SK-N-SH (cell line): ENCODE data around the gene UNC93B1. TPM values are rescaled to one million over a fixed set of nuclear protein-coding genes. Genes with fewer than 3 reads are reported as not detected.
A peak's percentile ranks its signal among the peaks of the same experiment; 100 is the strongest.

Source experiments
- CTCF ChIA-PET: fragments of 300-600, 350-600 bp; formaldehyde crosslinking; extraction: SDS; loops from one replicate; lab custom pipeline; 2021; lab: Yijun Ruan, JAX
- POLR2A ChIA-PET: fragments of 350-600 bp; sonication (Branson Sonifier 250); formaldehyde crosslinking; extraction: SDS; loops from one replicate; lab custom pipeline; 2020; ENCODE audit warnings: antibody characterized with exemption, inconsistent platforms; lab: Yijun Ruan, JAX
- DNase-seq: peaks from one replicate; pipeline ENCODE4 v3.0.0; 2012
- H2AFZ ChIP-seq: fragments of 200-600 bp; sonication (generic); 2 replicates; pipeline ENCODE4 v1.8.1; 2016; ENCODE audit warnings: antibody characterized with exemption, mild to moderate bottlenecking, low read depth
- H3F3A ChIP-seq: fragments of 200-600 bp; sonication (generic); replicated peaks from 2 replicates; pipeline ENCODE3; 2016; ENCODE audit warnings: antibody characterized with exemption, mild to moderate bottlenecking; ENCODE audit not compliant: insufficient read depth
- H3K27ac ChIP-seq, 2 experiments: fragments of 200-500 bp in 1 of 2; fragments of 200-600 bp in 1 of 2; sonication (Bioruptor generic) in 1 of 2; sonication (generic), shearing (Covaris generic) in 1 of 2; 2 replicates each; pipeline versions ENCODE4 v1.5.1 to v1.6.1; 2014 to 2016; ENCODE audit warnings: low read depth in 2 of 2, inconsistent platforms in 1 of 2, low read length in 1 of 2, mild to moderate bottlenecking in 1 of 2, mixed read lengths in 1 of 2
- H3K27me3 ChIP-seq: fragments of 200-600 bp; sonication (generic), shearing (Covaris generic); 2 replicates; pipeline ENCODE4 v1.6.1; 2016; ENCODE audit warnings: mixed run types; ENCODE audit not compliant: insufficient read depth
- H3K36me3 ChIP-seq, 2 experiments: fragments of 200-500 bp in 1 of 2; fragments of 200-600 bp in 1 of 2; sonication (Bioruptor generic) in 1 of 2; sonication (generic) in 1 of 2; replicated peaks in 1 of 2; 2 replicates each; pipeline versions ENCODE3 to v1.5.1; 2014 to 2016; ENCODE audit warnings: low read length in 1 of 2, mild to moderate bottlenecking in 1 of 2; ENCODE audit not compliant: insufficient read depth in 2 of 2, control insufficient read depth in 1 of 2
- H3K4me1 ChIP-seq, 2 experiments: fragments of 200-500 bp in 1 of 2; fragments of 200-600 bp in 1 of 2; sonication (Bioruptor generic) in 1 of 2; sonication (generic), shearing (Covaris generic) in 1 of 2; 2 replicates each; pipeline versions ENCODE4 v1.5.1 to v1.6.1; 2014 to 2016; ENCODE audit warnings: low read depth in 1 of 2, low read length in 1 of 2, mixed run types in 1 of 2; ENCODE audit not compliant: insufficient read depth in 2 of 2, control insufficient read depth in 1 of 2
- H3K4me2 ChIP-seq: fragments of 200-600 bp; sonication (generic), shearing (Covaris generic); 2 replicates; pipeline ENCODE4 v1.6.1; 2017; ENCODE audit warnings: mixed run types
- H3K4me3 ChIP-seq, 2 experiments: fragments of 200-500 bp in 1 of 2; fragments of 200-600 bp in 1 of 2; sonication (Bioruptor generic) in 1 of 2; sonication (generic), shearing (Covaris generic) in 1 of 2; 2 replicates each; pipeline versions ENCODE4 v1.5.1 to v1.8.1; 2014 to 2016; ENCODE audit warnings: low read depth in 2 of 2, inconsistent platforms in 1 of 2, low read length in 1 of 2, mild to moderate bottlenecking in 1 of 2, mixed read lengths in 1 of 2, moderate library complexity in 1 of 2
- H3K79me2 ChIP-seq: fragments of 200-600 bp; sonication (generic); 2 replicates; pipeline ENCODE4 v1.8.1; 2017; ENCODE audit warnings: mild to moderate bottlenecking; ENCODE audit not compliant: insufficient read depth
- H3K9ac ChIP-seq: fragments of 200-600 bp; sonication (generic); 2 replicates; pipeline ENCODE4 v1.6.1; 2017; ENCODE audit warnings: mixed run types
- H3K9me2 ChIP-seq: fragments of 200-600 bp; sonication (generic); 2 replicates; pipeline ENCODE4 v1.6.1; 2017; ENCODE audit warnings: mixed run types
- H3K9me3 ChIP-seq: fragments of 200-600 bp; sonication (generic); 2 replicates; pipeline ENCODE4 v1.6.1; 2017; ENCODE audit warnings: mixed run types, mild to moderate bottlenecking, moderate library complexity
- H4K20me1 ChIP-seq: fragments of 200-600 bp; sonication (generic); 2 replicates; pipeline ENCODE4 v1.6.1; 2017; ENCODE audit warnings: mild to moderate bottlenecking, mixed run types; ENCODE audit not compliant: insufficient read depth
- ELF1 ChIP-seq: IDR thresholded peaks from 2 replicates; pipeline ENCODE4 v1.4.0; 2012
- EP300 ChIP-seq, 2 experiments: IDR thresholded peaks; 2 replicates each; pipeline versions ENCODE4 v1.4.0 to v1.6.1; 2012; ENCODE audit warnings: borderline replicate concordance in 1 of 2, low read depth in 1 of 2, low read length in 1 of 2
- FOSL2 ChIP-seq: IDR thresholded peaks from 2 replicates; pipeline ENCODE4 v1.4.0; 2012; ENCODE audit warnings: low read depth, mild to moderate bottlenecking, moderate library complexity, borderline replicate concordance
- FOXJ3 ChIP-seq: sonication (generic); formaldehyde crosslinking; IDR thresholded peaks from 2 replicates; pipeline ENCODE4 v1.5.1; 2020; ENCODE audit warnings: mild to moderate bottlenecking, missing genetic modification reagents
- GABPA ChIP-seq: IDR thresholded peaks from 2 replicates; pipeline ENCODE4 v1.4.0; 2012; ENCODE audit warnings: low read depth, mild to moderate bottlenecking
- NFIC ChIP-seq: IDR thresholded peaks from 2 replicates; pipeline ENCODE4 v1.4.0; 2012; ENCODE audit warnings: borderline replicate concordance
- POLR2AphosphoS5 ChIP-seq: IDR thresholded peaks from 2 replicates; pipeline ENCODE4 v1.6.1; 2012; ENCODE audit warnings: low read depth, low read length
- RCOR1 ChIP-seq: fragments of 150-350 bp; IDR thresholded peaks from 2 replicates; pipeline ENCODE4 v1.6.1; 2017; ENCODE audit warnings: antibody characterized with exemption, low read length
- SMC3 ChIP-seq: IDR thresholded peaks from 2 replicates; pipeline ENCODE4 v1.6.1; 2012; ENCODE audit warnings: low read depth, low read length, improper control_type of control experiment
- YY1 ChIP-seq: IDR thresholded peaks from 2 replicates; pipeline ENCODE4 v1.4.0; 2012; ENCODE audit warnings: low read depth, mild to moderate bottlenecking
- WGBS: methylation state at CpG from one replicate; pipeline ENCODE4 v1.1.6; 2017; ENCODE audit warnings: low lambda C conversion rate; 5-methylcytosine and 5-hydroxymethylcytosine counted together
- polyA plus RNA-seq, 3 experiments: library from polyadenylated mRNA; depleted of rRNA; stranded (reverse); fragments of >200 nt; gene quantifications; 2 replicates each; pipeline ENCODE4 v1.2.3, GENCODE V29; 2012
- TF ChIP-seq, protein P1 (sequence below): IDR thresholded peaks from 2 replicates; pipeline ENCODE4 v1.4.0; 2012; ENCODE audit warnings: low read depth, borderline replicate concordance
- TF ChIP-seq, protein P2 (sequence below): fragments of 150-350 bp; IDR thresholded peaks from 2 replicates; pipeline ENCODE4 v1.6.1; 2017; ENCODE audit warnings: antibody characterized with exemption, low read length, low read depth, borderline replicate concordance
- TF ChIP-seq, protein P3 (sequence below): fragments of 200-600 bp; sonication (generic); IDR thresholded peaks from 2 replicates; pipeline ENCODE4 v1.6.1; 2017; ENCODE audit warnings: antibody characterized with exemption, mild to moderate bottlenecking, moderate library complexity

The UNC93B1 gene
- polyA plus RNA-seq, 1 of the 3 experiments (the other 2 are of a cell fraction): 28.9 TPM

DNA sequence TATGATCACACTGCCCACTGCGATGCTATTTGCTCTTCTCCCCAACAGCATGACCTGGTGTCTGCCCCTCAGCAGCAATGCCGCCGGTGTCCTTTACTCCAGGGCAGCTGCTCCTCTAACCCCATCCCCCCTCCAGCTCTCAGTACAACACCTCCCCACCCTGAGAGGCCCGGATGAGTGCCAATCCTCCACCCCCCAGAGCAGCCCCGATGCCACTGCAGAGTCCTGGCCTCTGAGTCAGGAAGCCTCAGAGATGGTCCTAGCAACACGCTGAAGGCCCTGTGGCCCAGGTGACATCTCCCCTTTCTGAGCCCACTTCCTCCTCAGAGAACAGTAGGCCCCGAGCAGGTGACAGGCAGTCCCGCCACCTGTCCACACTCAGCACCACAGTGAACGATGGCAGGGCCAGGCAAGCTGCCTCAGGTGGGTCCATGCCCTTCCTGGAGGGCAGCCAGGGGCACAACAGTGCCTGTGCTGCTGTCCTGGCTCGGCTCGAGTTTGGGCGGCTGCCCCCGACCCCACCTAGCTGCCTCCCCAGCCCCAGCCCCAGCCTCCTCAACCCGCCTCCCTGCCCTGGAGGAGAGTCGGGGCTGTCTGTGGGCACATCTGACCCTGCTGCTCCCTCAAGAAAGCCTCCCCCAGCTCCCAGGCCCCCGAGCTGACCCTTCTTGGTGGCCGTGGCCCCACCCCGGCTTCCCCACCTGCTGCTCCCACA, 22.7 kb upstream of the UNC93B1 start:
- Histone ChIP-seq H3K36me3 (no peaks in the 10 kb centered on the region), H3K4me3 (no peak overlapping the region), H2AFZ (no peak overlapping the region), H3K9me2 (no peaks in the 10 kb centered on the region), H3K4me2 (peak overlapping the region; percentile 45; the same call in 1 of the 2 replicates), H3K4me1 (peaks cover 22 to 33% of the 10 kb centered on the region in 2 experiments; a peak in 3 of 4 replicates), H3K9ac (peak overlapping the region; percentile 62; the same call in 1 of the 2 replicates), H3K79me2 (peaks cover 26% of the 10 kb centered on the region), H4K20me1 (no peaks in the 10 kb centered on the region), H3F3A (peaks cover 27% of the 10 kb centered on the region), H3K27ac (peak overlapping the region in 1 of 2 experiments; percentile 99; a peak in 2 of 4 replicates), H3K9me3 (no peaks in the 10 kb centered on the region), H3K27me3 (no peaks in the 10 kb centered on the region)
- TF ChIP-seq EP300 (IDR thresholded peaks at IDR 0.05; ENCODE audit: borderline replicate concordance in 1 of 2, low read depth in 1 of 2, low read length in 1 of 2): no peak
- TF ChIP-seq, protein P1, sequence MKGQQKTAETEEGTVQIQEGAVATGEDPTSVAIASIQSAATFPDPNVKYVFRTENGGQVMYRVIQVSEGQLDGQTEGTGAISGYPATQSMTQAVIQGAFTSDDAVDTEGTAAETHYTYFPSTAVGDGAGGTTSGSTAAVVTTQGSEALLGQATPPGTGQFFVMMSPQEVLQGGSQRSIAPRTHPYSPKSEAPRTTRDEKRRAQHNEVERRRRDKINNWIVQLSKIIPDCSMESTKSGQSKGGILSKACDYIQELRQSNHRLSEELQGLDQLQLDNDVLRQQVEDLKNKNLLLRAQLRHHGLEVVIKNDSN: no peak
- TF ChIP-seq RCOR1: no peak
- no peak for TF ChIP-seq POLR2AphosphoS5
- TF ChIP-seq, protein P2, sequence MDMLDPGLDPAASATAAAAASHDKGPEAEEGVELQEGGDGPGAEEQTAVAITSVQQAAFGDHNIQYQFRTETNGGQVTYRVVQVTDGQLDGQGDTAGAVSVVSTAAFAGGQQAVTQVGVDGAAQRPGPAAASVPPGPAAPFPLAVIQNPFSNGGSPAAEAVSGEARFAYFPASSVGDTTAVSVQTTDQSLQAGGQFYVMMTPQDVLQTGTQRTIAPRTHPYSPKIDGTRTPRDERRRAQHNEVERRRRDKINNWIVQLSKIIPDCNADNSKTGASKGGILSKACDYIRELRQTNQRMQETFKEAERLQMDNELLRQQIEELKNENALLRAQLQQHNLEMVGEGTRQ: no peak
- ChIA-PET POLR2A (no interaction called here), CTCF (no interaction called here)
- no peak for DNase-seq
- WGBS: 77% methylated on average over 7 of the region's 18 CpGs

DNA sequence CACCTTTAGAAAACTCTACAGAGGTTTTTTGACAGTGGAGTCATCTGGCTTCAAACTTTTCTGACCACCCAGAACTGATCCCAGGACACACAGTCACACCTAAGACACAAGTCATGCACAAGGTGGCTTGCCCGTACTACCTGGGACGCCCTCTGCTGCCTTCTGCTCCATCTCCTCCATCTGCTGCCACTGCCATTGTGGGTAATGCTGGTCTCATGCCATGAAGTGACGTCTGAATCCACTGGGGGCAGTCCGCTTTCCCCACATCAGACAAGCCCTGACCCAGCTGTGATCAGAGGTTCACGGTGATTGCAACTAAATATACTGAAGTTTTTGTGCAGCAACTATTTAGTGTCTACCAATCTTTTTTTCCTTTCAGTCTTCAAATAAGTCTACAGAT, 21.1 kb upstream of the UNC93B1 start:
- TF ChIP-seq, protein P3, sequence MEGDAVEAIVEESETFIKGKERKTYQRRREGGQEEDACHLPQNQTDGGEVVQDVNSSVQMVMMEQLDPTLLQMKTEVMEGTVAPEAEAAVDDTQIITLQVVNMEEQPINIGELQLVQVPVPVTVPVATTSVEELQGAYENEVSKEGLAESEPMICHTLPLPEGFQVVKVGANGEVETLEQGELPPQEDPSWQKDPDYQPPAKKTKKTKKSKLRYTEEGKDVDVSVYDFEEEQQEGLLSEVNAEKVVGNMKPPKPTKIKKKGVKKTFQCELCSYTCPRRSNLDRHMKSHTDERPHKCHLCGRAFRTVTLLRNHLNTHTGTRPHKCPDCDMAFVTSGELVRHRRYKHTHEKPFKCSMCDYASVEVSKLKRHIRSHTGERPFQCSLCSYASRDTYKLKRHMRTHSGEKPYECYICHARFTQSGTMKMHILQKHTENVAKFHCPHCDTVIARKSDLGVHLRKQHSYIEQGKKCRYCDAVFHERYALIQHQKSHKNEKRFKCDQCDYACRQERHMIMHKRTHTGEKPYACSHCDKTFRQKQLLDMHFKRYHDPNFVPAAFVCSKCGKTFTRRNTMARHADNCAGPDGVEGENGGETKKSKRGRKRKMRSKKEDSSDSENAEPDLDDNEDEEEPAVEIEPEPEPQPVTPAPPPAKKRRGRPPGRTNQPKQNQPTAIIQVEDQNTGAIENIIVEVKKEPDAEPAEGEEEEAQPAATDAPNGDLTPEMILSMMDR: 0 out of 2 replicates have a peak, but pooled peaks have one; percentile 8
- TF ChIP-seq YY1: no peak
- TF ChIP-seq NFIC: no peak
- no peak for TF ChIP-seq FOXJ3 (CRISPR knock-in tag)
- TF ChIP-seq, protein P2: no peak
- no peak for TF ChIP-seq SMC3
- TF ChIP-seq ELF1: no peak
- TF ChIP-seq FOSL2: no peak
- no peak for TF ChIP-seq GABPA
- 95% methylated on average over 5 of the region's 5 CpGs for WGBS
- peaks cover 27% of the 10 kb centered on the region for H3F3A ChIP-seq

More for the DNA sequence above, 21.1 kb upstream of the UNC93B1 start:
- no peaks in the 10 kb centered on the region for H3K9me3 ChIP-seq
- no peaks in the 10 kb centered on the region for H3K9me2 ChIP-seq
- no peak overlapping the region; a peak in 1 of 4 replicates for H3K27ac ChIP-seq
- H2AFZ ChIP-seq: no peak overlapping the region
- peaks cover 14% of the 10 kb centered on the region for H3K79me2 ChIP-seq
- H3K27me3 ChIP-seq: no peaks in the 10 kb centered on the region
- DNase-seq: no peak
- no peak overlapping the region for H3K4me2 ChIP-seq
- no peak overlapping the region for H3K9ac ChIP-seq
- ChIA-PET POLR2A (no interaction called here), CTCF (no interaction called here)
- no peak overlapping the region for H3K4me3 ChIP-seq
- peaks cover 28 to 32% of the 10 kb centered on the region in 2 experiments; a peak in 3 of 4 replicates for H3K4me1 ChIP-seq
- H4K20me1 ChIP-seq: no peaks in the 10 kb centered on the region
- no peaks in the 10 kb centered on the region for H3K36me3 ChIP-seq
